HG02610 (cell line): ENCODE data around the gene MAP3K6.
"Not testable (repeated sequence)": the region's sequence is repeated elsewhere in the genome, so short reads cannot be mapped to it uniquely, and the experiment has no call there.

Experiments
- ATAC-seq: cut with Tn5 transposase; IDR thresholded peaks from one replicate; pipeline ENCODE4 v1.9.1; 2021; ENCODE audit warnings: mild to moderate bottlenecking, moderate library complexity; ENCODE audit not compliant: unreplicated experiment

Gene MAP3K6

GRCh38 chr1:27366411-27367159 lies at the start of gene MAP3K6:
MAP3K6 (minus strand) TSS chr1:27366961; CDS start chr1:27366597, 364 bp downstream.
- ATAC-seq: no peak

GRCh38 chr1:27414091-27414490 lies 47.3 kb upstream of the MAP3K6 start:
- ATAC-seq: no peak

- no peak for ATAC-seq
Measured at GRCh38 chr1:27413004-27413403, 46.2 kb upstream of the MAP3K6 start.

DNA sequence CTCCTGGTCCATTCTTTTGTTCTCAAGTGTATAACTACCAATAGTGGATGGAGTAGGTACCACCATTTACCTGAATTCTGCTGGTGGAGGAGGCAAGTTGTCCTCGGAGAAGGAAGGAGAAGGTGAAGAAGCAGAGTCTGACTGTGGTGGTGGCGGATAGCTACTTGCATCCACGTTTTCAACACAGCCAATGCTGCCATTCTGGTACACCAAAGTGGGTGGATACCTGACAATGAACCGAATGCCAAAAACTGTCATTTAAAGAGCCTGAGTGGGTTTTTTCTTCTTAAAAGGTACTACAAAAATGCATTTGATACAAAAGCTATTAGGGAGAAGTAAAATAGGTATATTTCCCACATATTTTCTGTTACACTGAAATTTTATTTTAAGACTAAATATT lies 45.7 kb upstream of the MAP3K6 start:
- no peak for ATAC-seq

- no peak for ATAC-seq
Measured at GRCh38 chr1:27410709-27411108, 43.9 kb upstream of the MAP3K6 start.

DNA sequence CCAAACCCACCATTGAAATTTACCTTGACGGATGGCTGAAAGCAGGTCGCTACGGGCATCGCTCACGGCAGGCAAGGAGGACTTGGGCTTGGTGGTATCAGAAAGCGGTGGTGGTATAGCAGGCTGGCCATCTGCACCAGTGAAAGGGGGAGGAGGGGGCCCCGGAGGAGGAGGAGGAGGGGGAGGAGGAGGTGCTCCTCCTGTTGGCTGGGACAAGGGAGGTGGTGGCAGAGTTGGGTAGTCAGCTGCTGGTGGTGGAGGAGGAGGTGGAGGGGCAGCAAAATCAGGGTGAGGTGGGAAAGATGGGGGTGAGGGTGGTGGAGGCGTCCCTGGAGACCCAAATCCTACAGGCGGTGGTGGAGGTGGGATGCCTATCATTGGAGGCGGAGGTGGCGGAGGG lies 42.9 kb upstream of the MAP3K6 start:
- no peak for ATAC-seq

DNA sequence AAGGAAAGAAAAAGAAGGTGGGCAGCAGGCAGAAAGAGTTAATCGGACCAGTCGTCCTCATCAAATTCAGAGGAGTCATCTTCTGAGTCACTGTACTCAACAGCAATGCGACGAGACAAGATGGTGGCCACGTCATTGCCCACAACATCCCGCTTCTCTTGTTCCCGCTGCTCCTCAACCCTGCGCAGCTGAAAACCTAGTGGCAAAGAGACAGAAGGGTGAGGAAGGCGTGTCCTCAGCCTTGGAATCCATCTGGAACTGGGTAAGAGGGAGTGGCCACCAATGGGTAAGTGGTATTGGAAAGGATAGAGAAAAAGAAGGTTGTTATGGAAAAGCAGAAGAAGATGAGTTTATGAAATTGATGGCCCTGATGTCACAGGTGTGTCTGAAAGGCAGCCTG lies 41.4 kb upstream of the MAP3K6 start:
- no peak for ATAC-seq

- not testable (repeated sequence) for ATAC-seq
Measured at GRCh38 chr1:27406791-27407190, 40.0 kb upstream of the MAP3K6 start.

GRCh38 chr1:27406362-27406680 lies 39.6 kb upstream of the MAP3K6 start:
- no peak for ATAC-seq

- not testable (repeated sequence) for ATAC-seq
Measured at GRCh38 chr1:27405598-27406361, 39.0 kb upstream of the MAP3K6 start.

DNA sequence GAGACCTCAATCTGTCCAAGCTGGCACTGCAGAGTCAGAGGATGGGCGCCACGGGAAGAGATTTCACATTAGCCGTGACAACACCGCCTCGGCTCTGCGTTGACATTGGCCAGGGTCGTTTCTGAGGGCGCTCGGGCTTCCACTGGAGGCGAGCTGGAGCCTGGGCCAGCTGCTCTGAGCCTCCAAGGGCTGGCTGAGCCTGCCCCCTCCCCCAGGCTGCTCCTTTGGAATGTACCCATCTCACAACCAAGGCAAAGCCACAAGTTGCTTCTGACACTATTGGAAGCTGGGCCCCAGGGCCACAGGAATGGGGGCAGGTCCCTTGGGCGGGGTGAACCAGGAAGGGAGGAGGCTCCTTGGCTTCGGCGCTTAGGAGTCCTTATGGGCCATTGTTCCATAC lies 38.3 kb upstream of the MAP3K6 start:
- no peak for ATAC-seq

DNA sequence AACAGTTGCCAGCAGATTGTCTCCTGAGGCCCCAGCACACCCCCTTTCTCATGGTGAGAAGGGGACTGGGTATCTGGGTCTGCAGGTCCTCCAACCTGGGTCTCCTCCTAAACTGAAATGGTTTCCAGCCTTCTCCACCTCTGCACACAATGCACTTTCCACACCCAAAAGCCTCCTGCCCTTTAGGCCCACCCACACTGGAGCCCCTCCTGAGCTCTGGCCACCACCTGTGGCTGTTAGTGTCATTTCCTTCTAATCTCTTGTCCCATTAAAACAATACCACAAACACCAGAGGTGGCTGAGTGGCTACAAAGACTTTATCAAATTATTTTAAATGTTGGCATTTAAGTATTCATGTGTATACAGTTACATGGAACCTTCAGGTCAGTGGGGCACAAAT lies 37.2 kb upstream of the MAP3K6 start:
- no peak for ATAC-seq

- no peak for ATAC-seq
Measured at GRCh38 chr1:27403065-27403726, 36.4 kb upstream of the MAP3K6 start.

DNA sequence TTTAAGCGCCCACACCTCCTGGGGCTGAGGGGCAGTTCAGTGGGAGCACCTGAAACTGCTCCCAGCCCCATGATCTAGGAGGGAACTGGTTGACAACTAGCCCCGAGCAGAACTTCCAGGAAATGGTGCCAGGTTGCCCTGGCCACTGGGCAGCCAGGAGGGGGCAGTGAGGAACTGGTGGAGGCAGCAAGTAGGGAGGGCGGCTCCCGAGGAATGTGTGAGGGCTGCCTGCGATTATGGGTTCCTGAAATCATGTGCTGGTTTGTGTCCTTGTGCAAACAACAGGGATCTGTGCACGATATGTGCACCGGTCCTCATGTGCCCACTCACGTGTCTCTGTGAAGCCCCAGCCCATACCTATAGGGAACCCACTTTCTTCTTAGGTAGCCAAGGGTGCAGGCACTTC lies 35.6 kb upstream of the MAP3K6 start:
- no peak for ATAC-seq

GRCh38 chr1:27400963-27401341 lies 34.2 kb upstream of the MAP3K6 start:
- ATAC-seq: no peak

- no peak for ATAC-seq
Measured at GRCh38 chr1:27400082-27400962, 33.6 kb upstream of the MAP3K6 start.

DNA sequence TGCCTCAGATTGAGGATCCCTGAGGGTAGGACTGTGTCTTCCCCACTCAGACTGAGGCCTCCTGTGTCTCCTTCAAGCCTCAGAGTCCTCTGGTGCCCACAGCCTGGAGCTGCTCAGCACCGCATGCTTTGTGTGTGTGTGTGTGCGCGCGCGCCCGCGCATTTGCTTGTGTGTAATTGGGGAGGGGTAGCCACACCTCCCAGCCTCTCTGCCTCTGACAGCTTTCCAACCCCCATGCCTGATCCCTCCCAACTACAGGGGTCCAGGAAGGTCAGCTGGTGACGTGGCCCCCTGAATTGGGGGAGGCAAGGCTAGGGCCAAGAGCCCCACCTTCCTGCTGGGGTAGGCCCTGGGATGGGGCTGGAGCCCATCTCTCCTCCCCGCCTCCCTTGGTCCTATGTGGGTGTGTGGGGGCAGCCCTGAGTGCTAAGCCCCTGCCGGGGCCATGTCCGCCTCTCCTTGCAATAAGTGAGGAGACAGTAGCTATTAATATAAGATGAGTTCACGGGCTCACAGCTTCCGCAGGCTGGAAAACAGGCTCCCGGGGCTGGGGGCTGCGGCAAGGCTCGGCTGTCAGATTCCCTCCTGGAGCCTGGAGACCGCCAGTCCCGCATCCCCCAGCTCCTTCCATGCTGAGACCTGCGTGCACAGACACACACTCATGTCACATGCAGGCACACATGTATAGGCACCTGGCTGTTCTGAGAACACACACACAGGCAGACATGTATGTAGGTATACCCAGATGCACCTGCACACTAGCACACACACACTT lies 32.7 kb upstream of the MAP3K6 start:
- no peak for ATAC-seq

GRCh38 chr1:27398405-27399149 lies 31.8 kb upstream of the MAP3K6 start:
- ATAC-seq: no peak

DNA sequence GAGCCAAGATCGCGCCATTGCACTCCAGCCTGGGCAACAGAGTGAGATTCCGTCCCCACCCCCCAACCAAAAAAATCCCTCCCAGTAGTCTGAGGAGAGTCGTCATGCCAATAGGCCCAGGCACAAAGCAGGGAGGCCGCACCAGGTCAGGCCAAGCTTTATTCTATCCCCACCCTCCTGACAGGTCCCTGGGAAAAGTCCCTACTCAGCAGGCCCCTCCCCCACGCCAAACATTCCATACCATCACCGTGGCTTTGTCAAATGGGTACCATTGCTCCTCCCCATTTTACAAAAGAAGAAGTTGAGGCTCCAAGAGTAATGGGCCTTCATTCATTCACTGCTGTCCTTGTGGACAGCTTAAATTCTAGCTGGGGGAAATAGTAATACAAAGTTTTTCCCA lies 31.0 kb upstream of the MAP3K6 start:
- no peak for ATAC-seq

GRCh38 chr1:27397110-27397509 lies 30.3 kb upstream of the MAP3K6 start:
- no peak for ATAC-seq
